Measurements from ENCODE around the gene EXOSC1.
"Not testable (repeated sequence)": the region's sequence is repeated elsewhere in the genome, so short reads cannot be mapped to it uniquely, and the experiment has no call there.

Gene EXOSC1

DNA sequence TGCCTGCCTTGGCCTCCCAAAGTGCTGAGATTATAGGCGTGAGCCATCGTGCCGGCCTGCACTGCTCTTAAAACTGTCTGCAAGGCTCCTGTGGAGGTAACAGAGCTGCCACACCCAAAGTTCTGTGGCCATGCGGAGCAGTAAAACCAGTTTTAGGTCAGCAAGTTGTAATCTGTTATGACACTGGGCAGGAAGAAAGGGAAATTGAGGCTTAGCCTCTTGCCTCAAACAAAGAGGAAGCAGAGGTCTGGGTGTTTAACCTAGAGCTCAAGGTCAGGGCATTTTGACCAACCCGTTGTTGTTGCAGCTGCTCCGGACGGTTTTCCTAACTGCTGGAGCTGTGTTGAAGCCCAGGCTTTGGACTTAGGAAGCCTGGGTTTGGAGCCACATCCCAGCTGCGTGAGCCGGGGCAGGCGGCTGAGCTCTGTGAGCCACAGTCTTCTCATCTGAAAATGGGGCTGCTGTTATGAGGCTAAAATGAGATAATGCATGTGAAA, 37.3 kb downstream of the EXOSC1 start:
- DNase-seq (ENCODE audit: low read depth), result no peak
- no peak overlapping the region for H3K4me3 ChIP-seq (ENCODE audit: low read depth, low read length)
- TF ChIP-seq CTCF (conservative IDR thresholded peaks at IDR 0.05; ENCODE audit: low read depth, low read length), result no peak

DNA sequence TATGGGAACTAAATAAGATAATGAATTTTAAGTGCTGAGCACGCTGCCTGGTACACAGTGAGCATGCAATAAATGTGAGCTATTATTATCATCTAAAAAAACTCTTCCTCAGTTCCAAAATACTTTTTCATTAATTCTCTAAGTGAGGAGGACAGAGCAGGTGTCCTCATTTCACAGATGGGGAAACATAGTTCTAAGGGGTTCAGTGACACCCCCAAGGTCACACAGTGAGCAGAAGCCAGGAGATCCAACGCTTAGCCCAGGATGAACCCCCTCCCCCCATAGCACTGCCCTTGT, 37.9 kb downstream of the EXOSC1 start:
- no peak for TF ChIP-seq CTCF (conservative IDR thresholded peaks at IDR 0.05; ENCODE audit: low read depth, low read length)

GRCh38 chr10:97407211-97407951, 38.4 kb downstream of the EXOSC1 start:
- H3K4me3 ChIP-seq (ENCODE audit: low read depth, low read length), result peak overlapping the region; percentile 29
- peak; percentile 70 for TF ChIP-seq CTCF (conservative IDR thresholded peaks at IDR 0.05; ENCODE audit: low read depth, low read length)
- DNase-seq (ENCODE audit: low read depth), result peak; percentile 89

More for the DNA sequence above, 37.9 kb downstream of the EXOSC1 start:
- no peak overlapping the region for H3K4me3 ChIP-seq (ENCODE audit: low read depth, low read length)
- no peak for DNase-seq (ENCODE audit: low read depth)

- DNase-seq (ENCODE audit: low read depth); H3K4me3 ChIP-seq (ENCODE audit: low read depth, low read length): not testable (repeated sequence)
Measured at GRCh38 chr10:97406483-97406882, 39.3 kb downstream of the EXOSC1 start.

GRCh38 chr10:97406064-97406463, 39.7 kb downstream of the EXOSC1 start:
- TF ChIP-seq CTCF (conservative IDR thresholded peaks at IDR 0.05; ENCODE audit: low read depth, low read length), result no peak
- no peak for DNase-seq (ENCODE audit: low read depth)
- H3K4me3 ChIP-seq (ENCODE audit: low read depth, low read length), result no peak overlapping the region

DNA sequence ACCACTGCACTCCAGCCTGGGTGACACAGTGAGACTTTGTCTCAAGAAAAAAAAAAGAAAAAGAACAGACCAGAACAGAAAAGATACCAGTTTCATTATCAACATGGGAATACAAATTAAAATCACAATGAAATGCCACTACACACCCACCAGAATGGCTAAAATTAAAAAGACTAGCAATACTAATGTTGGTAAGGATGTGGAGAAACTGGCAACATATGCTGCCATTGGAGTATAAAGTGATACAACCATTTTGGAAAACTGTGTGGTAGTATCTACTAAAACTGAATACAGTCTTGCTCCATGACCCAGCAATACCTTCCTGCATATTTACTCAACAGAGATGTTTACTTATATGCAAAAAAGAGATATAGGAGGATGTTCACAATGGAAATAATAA, 41.8 kb downstream of the EXOSC1 start:
- H3K4me3 ChIP-seq (ENCODE audit: low read depth, low read length), result no peak overlapping the region
- DNase-seq (ENCODE audit: low read depth), result no peak
- TF ChIP-seq CTCF (conservative IDR thresholded peaks at IDR 0.05; ENCODE audit: low read depth, low read length), result no peak

GRCh38 chr10:97401455-97401919, 44.3 kb downstream of the EXOSC1 start:
- TF ChIP-seq CTCF (conservative IDR thresholded peaks at IDR 0.05; ENCODE audit: low read depth, low read length), result no peak
- DNase-seq (ENCODE audit: low read depth), result no peak
- H3K4me3 ChIP-seq (ENCODE audit: low read depth, low read length), result peak overlapping the region; percentile 95

Data from choroid plexus epithelial cell (primary cell).